GM12892 (cell line): ENCODE data around the gene SEMA3C.

Experiments
- POLR2A ChIP-seq: IDR thresholded peaks from 2 replicates; pipeline ENCODE4 v1.6.1; 2011; ENCODE audit warnings: low read depth, low read length, control low read depth
- TAF1 ChIP-seq: IDR thresholded peaks from 2 replicates; pipeline ENCODE4 v1.6.1; 2011; ENCODE audit warnings: low read depth, mild to moderate bottlenecking, control low read depth, low read length, borderline replicate concordance

DNA sequence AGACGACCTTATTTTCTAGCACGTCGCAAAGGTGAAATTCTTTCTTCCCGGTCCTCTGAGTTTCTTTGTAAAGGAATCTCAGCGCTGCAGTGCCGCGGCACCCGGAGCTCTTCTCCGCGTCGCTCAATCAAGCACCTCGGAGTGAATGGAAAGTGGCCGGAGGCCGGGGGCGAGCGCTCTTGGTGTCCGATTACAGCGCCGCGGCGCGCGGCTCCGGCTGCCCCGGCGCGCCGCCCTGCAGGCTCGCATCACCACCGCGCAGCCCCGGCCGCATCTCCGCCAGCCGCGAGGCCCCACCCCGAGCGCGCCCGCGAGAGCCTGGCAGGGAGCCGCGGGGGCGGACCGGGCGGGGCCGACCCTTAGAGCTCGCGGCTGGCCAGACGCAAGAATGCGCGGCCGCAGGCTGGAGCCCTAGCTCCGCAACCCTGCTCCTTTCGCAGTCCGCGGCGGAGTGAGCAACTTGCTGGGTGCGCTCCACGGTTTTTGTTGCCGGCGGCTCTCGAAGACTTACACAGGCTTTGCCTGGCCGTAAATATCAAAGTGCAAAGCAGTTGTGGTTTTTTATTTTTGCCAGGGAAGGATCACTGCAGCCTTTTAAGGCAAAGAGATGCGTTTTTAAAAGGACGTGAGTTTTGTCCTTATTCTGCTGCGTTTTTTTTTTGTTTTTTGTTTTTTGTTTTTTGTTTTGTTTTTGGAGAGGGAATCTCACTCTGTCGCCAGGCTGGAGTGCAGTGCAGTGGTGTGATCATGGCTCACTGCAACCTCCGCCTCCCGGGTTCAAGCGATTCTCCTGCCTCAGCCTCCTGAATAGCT, at the start of gene SEMA3C:
- no peak for TF ChIP-seq TAF1
- no peak for TF ChIP-seq POLR2A
